PC-9 (cell line): ENCODE data around the gene DENND1A.

Source experiments
- EZH2 ChIP-seq: fragments of 200-600 bp; sonication (generic); IDR thresholded peaks from 2 replicates; pipeline ENCODE4 v1.8.0; 2017; ENCODE audit warnings: antibody characterized with exemption, low read depth
- TF ChIP-seq, protein P1 (sequence below): fragments of 200-600 bp; sonication (generic); conservative IDR thresholded peaks from 2 replicates; pipeline ENCODE4 v1.6.1; 2017; ENCODE audit warnings: mixed run types, antibody characterized with exemption, mild to moderate bottlenecking, moderate library complexity

DNA sequence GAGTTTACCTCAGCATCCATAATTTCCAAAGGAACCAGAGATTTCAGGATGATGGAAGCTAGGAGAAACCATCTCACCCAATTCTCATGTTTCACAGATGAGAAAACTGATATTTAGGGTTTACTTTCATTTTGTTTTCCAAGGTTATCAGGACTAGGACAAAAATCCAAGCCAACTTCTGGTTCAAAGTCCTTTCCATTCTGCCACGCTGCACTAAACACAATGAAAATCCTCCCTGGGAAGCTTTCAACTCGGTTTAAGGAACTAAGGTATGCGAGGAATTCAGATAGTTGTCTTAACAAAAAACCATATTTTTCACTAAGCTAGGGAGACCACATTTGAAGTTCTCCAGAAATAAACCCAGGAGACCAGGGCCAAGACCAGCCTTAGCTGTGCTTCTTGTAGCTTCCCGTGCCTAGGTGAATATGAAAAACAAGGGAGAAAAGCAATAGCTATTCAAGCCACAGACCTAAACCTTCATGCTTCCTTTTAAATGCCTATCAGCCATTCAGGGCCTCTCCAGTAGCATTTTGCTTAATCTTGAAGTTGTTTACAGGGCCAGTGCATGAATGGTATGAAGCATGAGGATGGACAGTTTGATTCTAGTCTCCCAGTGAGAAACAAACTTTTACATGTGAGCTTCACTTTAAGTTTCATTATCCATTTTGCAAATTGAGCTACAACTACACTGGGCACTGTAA, 167.9 kb downstream of the DENND1A start:
- TF ChIP-seq, protein P1, sequence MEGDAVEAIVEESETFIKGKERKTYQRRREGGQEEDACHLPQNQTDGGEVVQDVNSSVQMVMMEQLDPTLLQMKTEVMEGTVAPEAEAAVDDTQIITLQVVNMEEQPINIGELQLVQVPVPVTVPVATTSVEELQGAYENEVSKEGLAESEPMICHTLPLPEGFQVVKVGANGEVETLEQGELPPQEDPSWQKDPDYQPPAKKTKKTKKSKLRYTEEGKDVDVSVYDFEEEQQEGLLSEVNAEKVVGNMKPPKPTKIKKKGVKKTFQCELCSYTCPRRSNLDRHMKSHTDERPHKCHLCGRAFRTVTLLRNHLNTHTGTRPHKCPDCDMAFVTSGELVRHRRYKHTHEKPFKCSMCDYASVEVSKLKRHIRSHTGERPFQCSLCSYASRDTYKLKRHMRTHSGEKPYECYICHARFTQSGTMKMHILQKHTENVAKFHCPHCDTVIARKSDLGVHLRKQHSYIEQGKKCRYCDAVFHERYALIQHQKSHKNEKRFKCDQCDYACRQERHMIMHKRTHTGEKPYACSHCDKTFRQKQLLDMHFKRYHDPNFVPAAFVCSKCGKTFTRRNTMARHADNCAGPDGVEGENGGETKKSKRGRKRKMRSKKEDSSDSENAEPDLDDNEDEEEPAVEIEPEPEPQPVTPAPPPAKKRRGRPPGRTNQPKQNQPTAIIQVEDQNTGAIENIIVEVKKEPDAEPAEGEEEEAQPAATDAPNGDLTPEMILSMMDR: no peak
- no peak for TF ChIP-seq EZH2
